WTC11 (cell line): ENCODE measurements around the gene TEKT1. TPM values are rescaled to one million over a fixed set of nuclear protein-coding genes. Genes with fewer than 3 reads are reported as not detected.

Source experiments
- ATAC-seq: fragments of 200-7000 bp; cut with Tn5 transposase; 2 replicates; pipeline ENCODE4 v1.10.0; 2021; ENCODE audit warnings: mild to moderate bottlenecking, moderate library complexity
- CTCF ChIA-PET: fragments of 300-600 bp; sonication (Branson Sonifier 250); formaldehyde crosslinking; loops from one replicate; lab custom pipeline; 2021; ENCODE audit warnings: antibody characterized with exemption; lab: Charles Lee
- POLR2A ChIA-PET: fragments of 350-600 bp; sonication (Branson Sonifier 250); formaldehyde crosslinking; loops from one replicate; lab custom pipeline; 2021; ENCODE audit warnings: antibody characterized with exemption; lab: Charles Lee
- DNase-seq: peaks from one replicate; pipeline ENCODE4 v3.0.0; 2021; ENCODE audit warnings: low spot score
- H3K27ac Mint-ChIP-seq: 2 replicates; pipeline ENCODE4 v1.8.0; 2021; ENCODE audit warnings: mixed read lengths
- H3K27me3 Mint-ChIP-seq: 2 replicates; pipeline ENCODE4 v1.8.0; 2021; ENCODE audit warnings: low read depth, mild to moderate bottlenecking, moderate library complexity, mixed read lengths
- H3K36me3 Mint-ChIP-seq: 2 replicates; pipeline ENCODE4 v1.8.0; 2021; ENCODE audit warnings: mixed read lengths
- H3K4me1 Mint-ChIP-seq: 2 replicates; pipeline ENCODE4 v1.8.0; 2022; ENCODE audit warnings: mixed read lengths
- H3K4me3 Mint-ChIP-seq: 2 replicates; pipeline ENCODE4 v1.8.0; 2021; ENCODE audit warnings: mild to moderate bottlenecking, moderate library complexity, mixed read lengths
- H3K9me3 Mint-ChIP-seq: 2 replicates; pipeline ENCODE4 v1.8.0; 2021; ENCODE audit warnings: mixed read lengths
- ESRRA ChIP-seq: sonication (generic); formaldehyde crosslinking; IDR thresholded peaks from 2 replicates; pipeline ENCODE4 v1.8.1; 2022; ENCODE audit warnings: mild to moderate bottlenecking, missing genetic modification reagents, borderline replicate concordance
- ETV6 ChIP-seq: sonication (generic); formaldehyde crosslinking; IDR thresholded peaks from 2 replicates; pipeline ENCODE4 v1.8.1; 2022; ENCODE audit warnings: mild to moderate bottlenecking, missing genetic modification reagents
- GTF2I ChIP-seq: fragments of 250-450 bp; sonication (Bioruptor Pico); conservative IDR thresholded peaks from 2 replicates; pipeline ENCODE4 v1.4.0; 2021; ENCODE audit warnings: mild to moderate bottlenecking
- JUN ChIP-seq: sonication (generic); formaldehyde crosslinking; IDR thresholded peaks from 2 replicates; pipeline ENCODE4 v1.8.0; 2023; ENCODE audit warnings: mild to moderate bottlenecking, missing genetic modification reagents
- KAT7 ChIP-seq: sonication (generic); formaldehyde crosslinking; IDR thresholded peaks from 2 replicates; pipeline ENCODE4 v1.8.1; 2023; ENCODE audit warnings: missing genetic modification reagents, mild to moderate bottlenecking, borderline replicate concordance
- NR1H2 ChIP-seq: sonication (generic); formaldehyde crosslinking; IDR thresholded peaks from 2 replicates; pipeline ENCODE4 v1.9.0; 2021; ENCODE audit warnings: mild to moderate bottlenecking, moderate library complexity, missing genetic modification reagents
- NR2C2 ChIP-seq: sonication (generic); formaldehyde crosslinking; IDR thresholded peaks from 2 replicates; pipeline ENCODE4 v1.8.0; 2022; ENCODE audit warnings: mild to moderate bottlenecking, missing genetic modification reagents
- OVOL2 ChIP-seq: fragments of 250-450 bp; sonication (Bioruptor Pico); IDR thresholded peaks from 2 replicates; pipeline ENCODE4 v1.9.0; 2021; ENCODE audit warnings: mild to moderate bottlenecking, borderline replicate concordance
- PRDM15 ChIP-seq: sonication (generic); formaldehyde crosslinking; IDR thresholded peaks from 2 replicates; pipeline ENCODE4 v1.8.0; 2022; ENCODE audit warnings: missing genetic modification reagents
- RELA ChIP-seq: sonication (generic); formaldehyde crosslinking; IDR thresholded peaks from 2 replicates; pipeline ENCODE4 v1.8.1; 2022; ENCODE audit warnings: missing genetic modification reagents, mild to moderate bottlenecking, borderline replicate concordance
- RORB ChIP-seq: fragments of 250-450 bp; sonication (Bioruptor Pico); IDR thresholded peaks from 2 replicates; pipeline ENCODE4 v1.9.0; 2021; ENCODE audit warnings: mild to moderate bottlenecking
- SOX15 ChIP-seq: fragments of 250-450 bp; sonication (Bioruptor Pico); IDR thresholded peaks from 2 replicates; pipeline ENCODE4 v1.9.0; 2021; ENCODE audit warnings: mild to moderate bottlenecking
- SP1 ChIP-seq: sonication (generic); formaldehyde crosslinking; conservative IDR thresholded peaks from 2 replicates; pipeline ENCODE4 v1.8.1; 2022; ENCODE audit warnings: missing genetic modification reagents
- ZNF219 ChIP-seq: sonication (generic); formaldehyde crosslinking; IDR thresholded peaks from 2 replicates; pipeline ENCODE4 v1.8.0; 2023; ENCODE audit warnings: missing genetic modification reagents, mild to moderate bottlenecking, borderline replicate concordance
- ZNF671 ChIP-seq: fragments of 250-450 bp; sonication (Bioruptor Pico); IDR thresholded peaks from 2 replicates; pipeline ENCODE4 v1.8.0; 2021; ENCODE audit warnings: mild to moderate bottlenecking
- total RNA-seq: library from RNA; stranded (reverse); gene quantifications from 3 replicates; pipeline ENCODE4 v1.2.3, GENCODE V29; 2021
- TF ChIP-seq, protein P1 (sequence below): sonication (generic); formaldehyde crosslinking; IDR thresholded peaks from 2 replicates; pipeline ENCODE4 v1.8.0; 2022; ENCODE audit warnings: mild to moderate bottlenecking, missing genetic modification reagents
- TF ChIP-seq, protein P2 (sequence below): fragments of 250-450 bp; sonication (Bioruptor Pico); IDR thresholded peaks from 2 replicates; pipeline ENCODE4 v1.8.0; 2021; ENCODE audit warnings: mild to moderate bottlenecking
- TF ChIP-seq, protein P3 (sequence below): sonication (generic); formaldehyde crosslinking; IDR thresholded peaks from 2 replicates; pipeline ENCODE4 v1.8.0; 2022; ENCODE audit warnings: mild to moderate bottlenecking, missing genetic modification reagents
- TF ChIP-seq, protein P4 (sequence below): fragments of 250-450 bp; sonication (Bioruptor Pico); conservative IDR thresholded peaks from 2 replicates; pipeline ENCODE4 v1.9.0; 2021; ENCODE audit warnings: mild to moderate bottlenecking
- TF ChIP-seq, protein P5 (sequence below): fragments of 250-450 bp; sonication (Bioruptor Pico); IDR thresholded peaks from 2 replicates; pipeline ENCODE4 v1.9.0; 2021; ENCODE audit warnings: moderate library complexity, mild to moderate bottlenecking, inconsistent platforms, borderline replicate concordance

TEKT1 gene
- total RNA-seq, 1 experiment from 2014 or later, result 0.37 TPM

DNA sequence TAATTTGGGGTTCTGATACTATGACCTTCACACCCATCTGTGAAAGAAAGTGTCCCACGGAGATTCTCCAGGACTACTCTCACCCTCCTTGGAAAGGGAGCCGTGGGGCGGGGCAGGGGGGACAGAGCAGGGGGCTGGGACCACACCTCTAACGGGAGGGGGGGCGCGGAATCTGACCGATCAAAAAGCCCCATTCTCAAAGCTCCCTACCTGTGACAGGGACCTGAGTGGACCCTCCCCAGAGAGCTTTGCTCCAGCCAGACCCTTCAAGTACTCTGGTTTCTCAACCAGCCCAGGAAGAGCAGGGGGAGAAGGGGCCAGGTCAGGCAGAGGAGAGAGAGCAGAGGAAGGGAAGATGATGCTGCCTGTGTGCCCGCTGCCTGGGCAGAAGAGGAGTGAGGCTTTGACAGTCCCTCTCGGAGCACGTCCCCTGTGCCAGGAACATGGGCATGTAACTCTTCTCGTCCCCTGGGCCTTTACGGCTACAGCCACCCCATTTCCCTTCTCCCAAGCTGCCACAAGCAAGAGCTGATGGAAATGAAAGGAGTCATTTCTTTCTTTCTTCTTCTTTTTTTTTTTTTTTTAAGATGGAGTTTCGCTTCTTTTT lies 75.0 kb downstream of the TEKT1 start:
- Mint-ChIP-seq H3K27me3 (no peaks in the 10 kb centered on the region; the same call in none of the 2 replicates), H3K4me3 (no peak overlapping the region), H3K9me3 (no peaks in the 10 kb centered on the region), H3K36me3 (no peaks in the 10 kb centered on the region), H3K4me1 (peaks cover 47% of the 10 kb centered on the region)
- ATAC-seq, result no peak
- no peak for DNase-seq
- CTCF ChIA-PET, result interaction anchor here (1.4 kb wide), 1 partner anchor 55 kb away, joined by 3 read pairs; no protein-coding TSS in a partner anchor
- TF ChIP-seq NR1H2 (CRISPR knock-in tag), result no peak
- TF ChIP-seq ESRRA (CRISPR knock-in tag), result no peak
- TF ChIP-seq ZNF219 (CRISPR knock-in tag), result no peak
- no peak for TF ChIP-seq RELA (CRISPR knock-in tag)
- TF ChIP-seq, protein P1, sequence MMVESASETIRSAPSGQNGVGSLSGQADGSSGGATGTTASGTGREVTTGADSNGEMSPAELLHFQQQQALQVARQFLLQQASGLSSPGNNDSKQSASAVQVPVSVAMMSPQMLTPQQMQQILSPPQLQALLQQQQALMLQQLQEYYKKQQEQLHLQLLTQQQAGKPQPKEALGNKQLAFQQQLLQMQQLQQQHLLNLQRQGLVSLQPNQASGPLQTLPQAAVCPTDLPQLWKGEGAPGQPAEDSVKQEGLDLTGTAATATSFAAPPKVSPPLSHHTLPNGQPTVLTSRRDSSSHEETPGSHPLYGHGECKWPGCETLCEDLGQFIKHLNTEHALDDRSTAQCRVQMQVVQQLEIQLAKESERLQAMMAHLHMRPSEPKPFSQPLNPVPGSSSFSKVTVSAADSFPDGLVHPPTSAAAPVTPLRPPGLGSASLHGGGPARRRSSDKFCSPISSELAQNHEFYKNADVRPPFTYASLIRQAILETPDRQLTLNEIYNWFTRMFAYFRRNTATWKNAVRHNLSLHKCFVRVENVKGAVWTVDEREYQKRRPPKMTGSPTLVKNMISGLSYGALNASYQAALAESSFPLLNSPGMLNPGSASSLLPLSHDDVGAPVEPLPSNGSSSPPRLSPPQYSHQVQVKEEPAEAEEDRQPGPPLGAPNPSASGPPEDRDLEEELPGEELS, result no peak
- no peak for TF ChIP-seq ETV6 (CRISPR knock-in tag)
- TF ChIP-seq KAT7, result no peak
- TF ChIP-seq, protein P2, sequence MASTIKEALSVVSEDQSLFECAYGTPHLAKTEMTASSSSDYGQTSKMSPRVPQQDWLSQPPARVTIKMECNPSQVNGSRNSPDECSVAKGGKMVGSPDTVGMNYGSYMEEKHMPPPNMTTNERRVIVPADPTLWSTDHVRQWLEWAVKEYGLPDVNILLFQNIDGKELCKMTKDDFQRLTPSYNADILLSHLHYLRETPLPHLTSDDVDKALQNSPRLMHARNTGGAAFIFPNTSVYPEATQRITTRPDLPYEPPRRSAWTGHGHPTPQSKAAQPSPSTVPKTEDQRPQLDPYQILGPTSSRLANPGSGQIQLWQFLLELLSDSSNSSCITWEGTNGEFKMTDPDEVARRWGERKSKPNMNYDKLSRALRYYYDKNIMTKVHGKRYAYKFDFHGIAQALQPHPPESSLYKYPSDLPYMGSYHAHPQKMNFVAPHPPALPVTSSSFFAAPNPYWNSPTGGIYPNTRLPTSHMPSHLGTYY, result no peak
- TF ChIP-seq, protein P3, sequence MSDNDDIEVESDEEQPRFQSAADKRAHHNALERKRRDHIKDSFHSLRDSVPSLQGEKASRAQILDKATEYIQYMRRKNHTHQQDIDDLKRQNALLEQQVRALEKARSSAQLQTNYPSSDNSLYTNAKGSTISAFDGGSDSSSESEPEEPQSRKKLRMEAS, result no peak
- TF ChIP-seq NR2C2 (CRISPR knock-in tag), result no peak
- TF ChIP-seq GTF2I, result no peak
- TF ChIP-seq, protein P4, sequence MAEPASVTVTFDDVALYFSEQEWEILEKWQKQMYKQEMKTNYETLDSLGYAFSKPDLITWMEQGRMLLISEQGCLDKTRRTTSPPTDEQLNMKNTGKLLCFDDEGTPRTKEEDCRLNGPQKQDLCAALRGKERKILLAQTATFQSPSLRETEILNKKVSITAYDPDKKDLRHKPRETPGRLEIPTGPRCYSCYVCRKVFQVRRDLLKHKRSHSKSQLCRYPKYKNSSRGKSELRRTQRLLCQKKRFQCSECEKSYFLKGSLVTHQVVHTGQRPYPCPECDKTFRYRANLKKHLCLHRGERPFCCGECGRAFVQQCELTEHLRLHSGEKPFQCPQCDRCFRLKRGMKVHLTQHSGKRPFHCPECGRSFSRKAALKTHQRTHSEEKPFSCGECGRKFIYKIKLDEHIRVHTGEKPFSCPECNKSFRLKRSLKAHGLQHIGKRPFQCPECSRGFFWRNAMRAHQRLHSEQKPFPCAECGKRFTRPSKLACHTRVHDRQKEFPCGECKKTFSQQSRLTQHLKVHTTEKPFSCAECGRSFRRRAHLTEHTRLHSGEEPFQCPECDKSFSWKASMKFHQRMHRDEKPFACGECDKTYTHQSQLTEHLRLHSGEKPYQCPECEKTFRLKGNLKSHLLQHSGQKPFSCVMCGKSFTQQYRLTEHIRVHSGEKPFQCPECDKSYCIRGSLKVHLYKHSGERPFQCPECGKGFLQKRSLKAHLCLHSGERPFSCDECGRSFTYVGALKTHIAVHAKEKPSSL (CRISPR knock-in tag), result no peak
- TF ChIP-seq, protein P5, sequence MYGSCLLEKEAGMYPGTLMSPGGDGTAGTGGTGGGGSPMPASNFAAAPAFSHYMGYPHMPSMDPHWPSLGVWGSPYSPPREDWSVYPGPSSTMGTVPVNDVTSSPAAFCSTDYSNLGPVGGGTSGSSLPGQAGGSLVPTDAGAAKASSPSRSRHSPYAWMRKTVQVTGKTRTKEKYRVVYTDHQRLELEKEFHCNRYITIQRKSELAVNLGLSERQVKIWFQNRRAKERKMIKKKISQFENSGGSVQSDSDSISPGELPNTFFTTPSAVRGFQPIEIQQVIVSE, result no peak
- TF ChIP-seq ZNF671 (CRISPR knock-in tag), result no peak
- TF ChIP-seq PRDM15 (CRISPR knock-in tag), result no peak
- TF ChIP-seq SP1 (CRISPR knock-in tag), result no peak
- TF ChIP-seq OVOL2, result no peak
- no peak for TF ChIP-seq RORB (CRISPR knock-in tag)
- TF ChIP-seq JUN (CRISPR knock-in tag), result no peak
- no peak for TF ChIP-seq SOX15
- TF ChIP-seq, all 79 proteins: peak for 0
- POLR2A ChIA-PET, result no interaction called here
- no peak overlapping the region for H3K27ac Mint-ChIP-seq
